ENCODE data around the gene IGFN1. TPM values are rescaled to one million over a fixed set of nuclear protein-coding genes. Genes with fewer than 3 reads are reported as not detected.

Gene IGFN1
- polyA plus RNA-seq, 1 donor from 2014 or later: not detected

DNA sequence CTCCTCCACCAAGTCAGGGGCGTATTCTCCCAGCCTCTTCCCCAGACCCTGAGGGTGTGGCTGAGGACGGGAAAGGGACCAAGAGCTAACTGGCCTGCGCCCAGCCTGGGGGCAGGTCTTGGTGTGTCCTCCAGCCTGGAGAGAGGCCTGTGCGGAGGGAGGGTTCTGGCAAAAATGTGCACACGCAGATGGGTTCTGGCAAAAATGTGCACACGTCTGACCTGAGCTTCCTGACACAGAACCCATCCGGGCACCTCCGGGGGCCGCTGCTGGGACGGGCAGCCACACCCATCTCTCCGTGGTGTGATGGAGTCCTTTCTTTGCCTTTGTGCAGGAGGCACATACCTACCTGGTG, 69.6 kb downstream of the IGFN1 start:
- no peaks in the 10 kb centered on the region for H3K9me2 ChIP-seq (ENCODE audit: insufficient read depth, low read length)
- no peak for TF ChIP-seq RAD21 (conservative IDR thresholded peaks at IDR 0.05)
- no peak for TF ChIP-seq TAF1 (IDR thresholded peaks at IDR 0.05; ENCODE audit: low read depth)
- no peak for TF ChIP-seq SMC3 (conservative IDR thresholded peaks at IDR 0.05; ENCODE audit: poor library complexity)
- no peak for TF ChIP-seq EP300 (conservative IDR thresholded peaks at IDR 0.05; ENCODE audit: poor library complexity, severe bottlenecking)
- TF ChIP-seq MXI1 (conservative IDR thresholded peaks at IDR 0.05; ENCODE audit: poor library complexity, severe bottlenecking): no peak
- no peak for TF ChIP-seq CTCF (IDR thresholded peaks at IDR 0.05; ENCODE audit: poor library complexity, severe bottlenecking)
- no peak for TF ChIP-seq POLR2AphosphoS5 (IDR thresholded peaks at IDR 0.05)
- TF ChIP-seq REST (IDR thresholded peaks at IDR 0.05; ENCODE audit: borderline replicate concordance): no peak
- no peak for TF ChIP-seq EZH2 (IDR thresholded peaks at IDR 0.05; ENCODE audit: borderline replicate concordance, insufficient read depth, low read length, poor library complexity, severe bottlenecking)
- no peak overlapping the region for H3K4me2 ChIP-seq (ENCODE audit: low read length)
- no peaks in the 10 kb centered on the region for H3K36me3 ChIP-seq (ENCODE audit: insufficient read depth, low read length)
- H4K20me1 ChIP-seq (ENCODE audit: insufficient read depth): no peaks in the 10 kb centered on the region
- H3K4me3 ChIP-seq (ENCODE audit: low read length): no peak overlapping the region
- H3K27me3 ChIP-seq (ENCODE audit: insufficient read depth, low read depth, low read length): no peaks in the 10 kb centered on the region
- no peak overlapping the region for H3K27ac ChIP-seq (ENCODE audit: low read length)
- H3F3A ChIP-seq (ENCODE audit: insufficient read depth, low read length, poor library complexity, severe bottlenecking): no peaks in the 10 kb centered on the region
- no peak overlapping the region for H2AFZ ChIP-seq (ENCODE audit: low read depth, low read length)
- no peaks in the 10 kb centered on the region for H3K9me3 ChIP-seq (ENCODE audit: low read length)
- H3K9ac ChIP-seq (ENCODE audit: low read length): no peak overlapping the region
- H3K79me2 ChIP-seq (replicated peaks; ENCODE audit: insufficient read depth, low read length): no peaks in the 10 kb centered on the region

DNA sequence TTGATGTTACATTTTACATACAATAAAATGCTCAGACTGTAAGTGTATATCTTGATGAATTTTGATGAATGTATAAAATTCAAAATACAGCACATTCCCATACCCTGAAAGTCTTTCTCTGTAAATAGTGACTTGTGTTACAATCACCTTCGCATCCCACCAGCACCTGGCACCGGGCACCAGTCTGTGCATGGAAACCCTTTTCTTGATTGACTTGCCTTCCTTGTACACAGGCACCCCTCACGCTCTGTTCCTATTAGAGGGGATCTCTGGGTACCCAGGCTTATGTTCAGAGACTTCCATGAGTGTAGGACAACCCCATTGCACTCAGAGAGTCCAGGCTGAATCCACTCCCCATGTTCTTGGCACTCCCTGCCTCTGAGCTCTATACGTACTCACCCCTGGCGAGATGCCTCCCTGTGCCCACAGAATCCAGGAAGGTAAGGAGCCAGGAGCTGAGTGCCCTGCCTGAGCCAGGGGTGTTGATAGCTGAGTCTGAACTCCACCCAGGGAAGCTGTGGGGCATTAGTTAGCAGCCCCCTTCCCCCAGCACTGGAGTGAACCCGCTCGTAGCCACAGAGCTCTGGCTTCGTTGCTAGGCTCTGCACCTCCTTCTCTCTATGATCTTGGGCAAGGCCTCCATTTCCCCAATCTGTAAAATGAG, 70.2 kb downstream of the IGFN1 start:
- no peak overlapping the region for H2AFZ ChIP-seq (ENCODE audit: low read depth, low read length)
- no peak overlapping the region for H3K27ac ChIP-seq (ENCODE audit: low read length)
- no peaks in the 10 kb centered on the region for H3F3A ChIP-seq (ENCODE audit: insufficient read depth, low read length, poor library complexity, severe bottlenecking)
- H3K79me2 ChIP-seq (replicated peaks; ENCODE audit: insufficient read depth, low read length): no peaks in the 10 kb centered on the region
- H3K4me2 ChIP-seq (ENCODE audit: low read length): no peak overlapping the region
- H3K9me3 ChIP-seq (ENCODE audit: low read length): no peaks in the 10 kb centered on the region
- no peak overlapping the region for H3K9ac ChIP-seq (ENCODE audit: low read length)
- H4K20me1 ChIP-seq (ENCODE audit: insufficient read depth): no peaks in the 10 kb centered on the region
- H3K27me3 ChIP-seq (ENCODE audit: insufficient read depth, low read depth, low read length): no peaks in the 10 kb centered on the region
- H3K4me3 ChIP-seq (ENCODE audit: low read length): no peak overlapping the region
- H3K36me3 ChIP-seq (ENCODE audit: insufficient read depth, low read length): no peaks in the 10 kb centered on the region
- no peaks in the 10 kb centered on the region for H3K9me2 ChIP-seq (ENCODE audit: insufficient read depth, low read length)
- TF ChIP-seq REST (IDR thresholded peaks at IDR 0.05; ENCODE audit: borderline replicate concordance): no peak
- TF ChIP-seq TAF1 (IDR thresholded peaks at IDR 0.05; ENCODE audit: low read depth): no peak
- no peak for TF ChIP-seq RAD21 (conservative IDR thresholded peaks at IDR 0.05)
- no peak for TF ChIP-seq POLR2AphosphoS5 (IDR thresholded peaks at IDR 0.05)
- TF ChIP-seq EZH2 (IDR thresholded peaks at IDR 0.05; ENCODE audit: borderline replicate concordance, insufficient read depth, low read length, poor library complexity, severe bottlenecking): no peak
- no peak for TF ChIP-seq CTCF (IDR thresholded peaks at IDR 0.05; ENCODE audit: poor library complexity, severe bottlenecking)
- no peak for TF ChIP-seq MXI1 (conservative IDR thresholded peaks at IDR 0.05; ENCODE audit: poor library complexity, severe bottlenecking)
- TF ChIP-seq SMC3 (conservative IDR thresholded peaks at IDR 0.05; ENCODE audit: poor library complexity): no peak
- TF ChIP-seq EP300 (conservative IDR thresholded peaks at IDR 0.05; ENCODE audit: poor library complexity, severe bottlenecking): no peak
